Fibroblast of lung (primary cell): ENCODE results near the gene APOL4. TPM values are rescaled to one million over a fixed set of nuclear protein-coding genes. Genes with fewer than 3 reads are reported as not detected.

Experiments used
- DNase-seq, 2 donors: peaks; one replicate each; pipeline versions ENCODE4 v3.0.0 to v3.0.0-alpha.2; 2010; ENCODE audit warnings: low read depth in 2 of 2
- H2AFZ ChIP-seq: 2 replicates; pipeline ENCODE4 v1.5.1; 2012; ENCODE audit warnings: low read length, control low read depth, inconsistent platforms
- H3K27ac ChIP-seq: 2 replicates; pipeline ENCODE4 v1.5.1; 2011; ENCODE audit warnings: low read length, control low read depth; ENCODE audit not compliant: insufficient read depth
- H3K27me3 ChIP-seq: 2 replicates; pipeline ENCODE4 v1.5.1; 2011; ENCODE audit warnings: mild to moderate bottlenecking, low read length; ENCODE audit not compliant: control insufficient read depth, insufficient read depth
- H3K36me3 ChIP-seq: 2 replicates; pipeline ENCODE4 v1.5.1; 2011; ENCODE audit warnings: low read length; ENCODE audit not compliant: control insufficient read depth, insufficient read depth
- H3K4me1 ChIP-seq: 2 replicates; pipeline ENCODE4 v1.5.1; 2011; ENCODE audit warnings: low read length; ENCODE audit not compliant: control insufficient read depth, insufficient read depth; ENCODE audit errors: extremely low read depth
- H3K4me2 ChIP-seq: 2 replicates; pipeline ENCODE4 v1.5.1; 2011; ENCODE audit warnings: low read length, control low read depth; ENCODE audit not compliant: insufficient read depth; ENCODE audit errors: extremely low read depth
- H3K4me3 ChIP-seq, 4 experiments: fragments of 200-600 bp in 1 of 4; sonication (generic) in 1 of 4; replicated peaks in 1 of 4; 2 replicates each; pipeline ENCODE4 v1.5.1; 2011 to 2016; ENCODE audit warnings: low read length in 4 of 4, low read depth in 3 of 4, mild to moderate bottlenecking in 3 of 4, control low read depth in 2 of 4, inconsistent platforms in 1 of 4, mixed read lengths in 1 of 4; ENCODE audit not compliant: insufficient read depth in 1 of 4; ENCODE audit errors: control extremely low read depth in 1 of 4
- H3K79me2 ChIP-seq: 2 replicates; pipeline ENCODE4 v1.5.1; 2012; ENCODE audit warnings: mild to moderate bottlenecking, low read length, inconsistent platforms; ENCODE audit not compliant: control insufficient read depth, insufficient read depth
- H3K9ac ChIP-seq: 2 replicates; pipeline ENCODE4 v1.5.1; 2011; ENCODE audit warnings: mild to moderate bottlenecking, low read length, control low read depth; ENCODE audit not compliant: insufficient read depth
- H3K9me3 ChIP-seq: 2 replicates; pipeline ENCODE4 v1.5.1; 2012; ENCODE audit warnings: low read depth, low read length; ENCODE audit not compliant: control insufficient read depth, insufficient read depth
- H4K20me1 ChIP-seq: 2 replicates; pipeline ENCODE4 v1.5.1; 2011; ENCODE audit warnings: low read length; ENCODE audit not compliant: control insufficient read depth, insufficient read depth; ENCODE audit errors: extremely low read depth
- EZH2 ChIP-seq: IDR thresholded peaks from 2 replicates; pipeline ENCODE4 v1.5.1; 2012; ENCODE audit warnings: low read length, control low read depth, mild to moderate bottlenecking; ENCODE audit errors: missing control alignments
- polyA plus RNA-seq, 2 donors: library from polyadenylated mRNA; depleted of rRNA in 1 of 2; stranded (reverse) in 1 of 2; unstranded in 1 of 2; fragments of >200 nt; gene quantifications; 2 replicates each; pipeline ENCODE4 v1.2.1, GENCODE V29; 2011 to 2012; ENCODE audit warnings: missing spikeins in 1 of 2
- total RNA-seq: library from RNA; depleted of rRNA; stranded (reverse); fragments of >200 nt; gene quantifications from 2 replicates; pipeline ENCODE4 v1.2.1, GENCODE V29; 2014
- TF ChIP-seq, protein P1 (sequence below), 2 donors: IDR thresholded peaks in 1 of 2; conservative IDR thresholded peaks in 1 of 2; 1 replicate in 1 of 2; 2 replicates in 1 of 2; pipeline ENCODE4 v1.5.1; 2011 to 2012; ENCODE audit warnings: low read length in 2 of 2, control low read depth in 1 of 2, inconsistent platforms in 1 of 2, low read depth in 1 of 2, mild to moderate bottlenecking in 1 of 2

The APOL4 gene
- total and polyA plus RNA-seq, 2 donors (not counting 1 experiment from before 2014, with no cell fraction given): 0.31 to 2.0 TPM

DNA sequence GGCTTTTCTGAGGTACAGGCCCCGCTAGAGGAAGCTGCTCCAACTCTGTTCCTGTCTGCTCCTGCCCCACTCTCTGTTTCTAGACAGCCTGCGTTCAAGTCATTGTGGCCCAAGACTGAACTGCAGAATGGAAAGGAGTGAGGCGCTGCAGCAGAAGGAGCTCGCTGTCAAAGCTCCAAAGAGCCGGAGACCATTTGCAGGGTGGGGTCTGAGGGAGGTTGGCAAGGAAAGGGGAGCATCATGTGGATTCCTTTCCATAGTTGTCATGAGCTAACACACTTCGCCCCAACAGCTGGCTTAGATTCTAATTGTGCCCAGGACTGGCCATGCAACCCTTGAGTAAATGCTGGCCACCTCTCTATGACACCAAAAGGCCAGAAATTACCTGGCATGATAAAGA, 18.8 kb downstream of the APOL4 start:
- no peak for DNase-seq
- Histone ChIP-seq H3K4me3 (no peak overlapping the region), H4K20me1 (no peaks in the 10 kb centered on the region), H3K4me1 (no peaks in the 10 kb centered on the region), H3K9me3 (no peaks in the 10 kb centered on the region), H3K27me3 (peaks cover 7% of the 10 kb centered on the region), H3K79me2 (no peaks in the 10 kb centered on the region), H3K4me2 (no peak overlapping the region), H3K36me3 (no peaks in the 10 kb centered on the region), H3K9ac (no peak overlapping the region), H2AFZ (no peak overlapping the region), H3K27ac (no peak overlapping the region)
- TF ChIP-seq, protein P1, sequence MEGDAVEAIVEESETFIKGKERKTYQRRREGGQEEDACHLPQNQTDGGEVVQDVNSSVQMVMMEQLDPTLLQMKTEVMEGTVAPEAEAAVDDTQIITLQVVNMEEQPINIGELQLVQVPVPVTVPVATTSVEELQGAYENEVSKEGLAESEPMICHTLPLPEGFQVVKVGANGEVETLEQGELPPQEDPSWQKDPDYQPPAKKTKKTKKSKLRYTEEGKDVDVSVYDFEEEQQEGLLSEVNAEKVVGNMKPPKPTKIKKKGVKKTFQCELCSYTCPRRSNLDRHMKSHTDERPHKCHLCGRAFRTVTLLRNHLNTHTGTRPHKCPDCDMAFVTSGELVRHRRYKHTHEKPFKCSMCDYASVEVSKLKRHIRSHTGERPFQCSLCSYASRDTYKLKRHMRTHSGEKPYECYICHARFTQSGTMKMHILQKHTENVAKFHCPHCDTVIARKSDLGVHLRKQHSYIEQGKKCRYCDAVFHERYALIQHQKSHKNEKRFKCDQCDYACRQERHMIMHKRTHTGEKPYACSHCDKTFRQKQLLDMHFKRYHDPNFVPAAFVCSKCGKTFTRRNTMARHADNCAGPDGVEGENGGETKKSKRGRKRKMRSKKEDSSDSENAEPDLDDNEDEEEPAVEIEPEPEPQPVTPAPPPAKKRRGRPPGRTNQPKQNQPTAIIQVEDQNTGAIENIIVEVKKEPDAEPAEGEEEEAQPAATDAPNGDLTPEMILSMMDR (conservative IDR thresholded peaks at IDR 0.05 in 1 of 2, IDR thresholded peaks at IDR 0.05 in 1 of 2; ENCODE audit: low read depth in 1 of 2, low read length in 2 of 2): no peak
- no peak for TF ChIP-seq EZH2

- Histone ChIP-seq H3K9ac (no peak overlapping the region), H3K36me3 (no peaks in the 10 kb centered on the region), H3K4me1 (no peaks in the 10 kb centered on the region), H3K4me3 (no peak overlapping the region), H4K20me1 (no peaks in the 10 kb centered on the region), H3K79me2 (no peaks in the 10 kb centered on the region), H2AFZ (no peak overlapping the region), H3K27ac (no peak overlapping the region), H3K9me3 (no peaks in the 10 kb centered on the region), H3K27me3 (peaks cover 7% of the 10 kb centered on the region), H3K4me2 (no peak overlapping the region)
- TF ChIP-seq, protein P1 (conservative IDR thresholded peaks at IDR 0.05 in 1 of 2, IDR thresholded peaks at IDR 0.05 in 1 of 2; ENCODE audit: low read depth in 1 of 2, low read length in 2 of 2): no peak
- TF ChIP-seq EZH2: no peak
- DNase-seq: peak in 1 of 2 donors; percentile 36
Measured at GRCh38 chr22:36182056-36182455, 19.6 kb downstream of the APOL4 start.

DNA sequence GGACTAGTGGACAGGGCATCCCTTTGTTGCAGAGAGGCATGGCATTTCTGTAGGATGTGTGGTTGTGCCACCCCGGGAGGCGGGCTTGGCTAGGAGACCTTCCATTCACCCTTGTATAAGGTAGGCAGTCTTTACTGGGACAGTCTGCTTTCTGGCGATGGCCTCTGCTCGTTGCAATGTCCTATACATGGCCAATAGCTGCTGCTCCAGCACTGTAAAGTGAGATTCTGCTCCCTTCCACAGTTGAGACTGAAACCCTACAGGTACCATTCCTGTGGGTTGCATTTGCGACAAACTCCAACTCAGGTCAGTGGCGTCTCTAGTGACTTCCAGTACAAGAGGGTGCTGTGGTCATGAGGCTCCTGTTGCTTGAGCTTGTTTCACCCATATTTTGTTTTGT, 20.7 kb downstream of the APOL4 start:
- Histone ChIP-seq H4K20me1 (no peaks in the 10 kb centered on the region), H3K36me3 (no peaks in the 10 kb centered on the region), H3K4me3 (no peak overlapping the region), H3K79me2 (no peaks in the 10 kb centered on the region), H3K4me2 (no peak overlapping the region), H2AFZ (no peak overlapping the region), H3K9ac (no peak overlapping the region), H3K27ac (no peak overlapping the region), H3K4me1 (no peaks in the 10 kb centered on the region), H3K27me3 (peaks cover 2% of the 10 kb centered on the region), H3K9me3 (no peaks in the 10 kb centered on the region)
- no peak for DNase-seq
- no peak for TF ChIP-seq EZH2
- TF ChIP-seq, protein P1 (conservative IDR thresholded peaks at IDR 0.05 in 1 of 2, IDR thresholded peaks at IDR 0.05 in 1 of 2; ENCODE audit: low read depth in 1 of 2, low read length in 2 of 2): no peak
